ENCODE results near the gene CHRNA3.

Gene CHRNA3

GRCh38 chr15:78629716-78630065, 8.9 kb upstream of the CHRNA3 start:
- DNase-seq (ENCODE audit: low read depth in 2 of 2) = no peak
- TF ChIP-seq CTCF (IDR thresholded peaks at IDR 0.05; ENCODE audit: low read depth, low read length) = no peak
- no peak overlapping the region for H3K4me3 ChIP-seq (replicated peaks in 1 of 2; ENCODE audit: low read depth in 2 of 2, low read length in 2 of 2)

- TF ChIP-seq CTCF (IDR thresholded peaks at IDR 0.05; ENCODE audit: low read depth, low read length) = no peak
- H3K4me3 ChIP-seq (replicated peaks in 1 of 2; ENCODE audit: low read depth in 2 of 2, low read length in 2 of 2) = no peak overlapping the region
- no peak for DNase-seq (ENCODE audit: low read depth in 2 of 2)
Measured at GRCh38 chr15:78629031-78629715, 8.4 kb upstream of the CHRNA3 start.

GRCh38 chr15:78628227-78628626, 7.4 kb upstream of the CHRNA3 start:
- TF ChIP-seq CTCF (IDR thresholded peaks at IDR 0.05; ENCODE audit: low read depth, low read length) = no peak
- DNase-seq (ENCODE audit: low read depth in 2 of 2) = no peak
- H3K4me3 ChIP-seq (replicated peaks in 1 of 2; ENCODE audit: low read depth in 2 of 2, low read length in 2 of 2) = no peak overlapping the region

- TF ChIP-seq CTCF (IDR thresholded peaks at IDR 0.05; ENCODE audit: low read depth, low read length) = no peak
- H3K4me3 ChIP-seq (replicated peaks in 1 of 2; ENCODE audit: low read depth in 2 of 2, low read length in 2 of 2) = no peak overlapping the region
- DNase-seq (ENCODE audit: low read depth in 2 of 2) = no peak
Measured at GRCh38 chr15:78627348-78627747, 6.6 kb upstream of the CHRNA3 start.

GRCh38 chr15:78626381-78626995, 5.7 kb upstream of the CHRNA3 start:
- no peak for TF ChIP-seq CTCF (IDR thresholded peaks at IDR 0.05; ENCODE audit: low read depth, low read length)
- H3K4me3 ChIP-seq (replicated peaks in 1 of 2; ENCODE audit: low read depth in 2 of 2, low read length in 2 of 2) = no peak overlapping the region
- no peak for DNase-seq (ENCODE audit: low read depth in 2 of 2)

GRCh38 chr15:78625606-78626280, 4.9 kb upstream of the CHRNA3 start:
- no peak overlapping the region for H3K4me3 ChIP-seq (replicated peaks in 1 of 2; ENCODE audit: low read depth in 2 of 2, low read length in 2 of 2)
- DNase-seq (ENCODE audit: low read depth in 2 of 2) = no peak
- no peak for TF ChIP-seq CTCF (IDR thresholded peaks at IDR 0.05; ENCODE audit: low read depth, low read length)

Data from cardiac fibroblast (primary cell).